Parathyroid adenoma (tissue), 2 donors: ENCODE results near the gene CAMKK2.

ENCODE experiments used
- H2AFZ ChIP-seq: fragments of 300-600 bp; sonication (generic); one replicate; pipeline ENCODE4 v1.7.0; 2017; ENCODE audit warnings: antibody characterized with exemption, mild to moderate bottlenecking
- H3K27ac ChIP-seq: fragments of 300-600 bp; sonication (generic); one replicate; pipeline ENCODE4 v1.7.0; 2017
- H3K27me3 ChIP-seq: fragments of 300-600 bp; sonication (generic); one replicate; pipeline ENCODE4 v1.7.0; 2017; ENCODE audit warnings: low read length; ENCODE audit not compliant: control insufficient read depth, insufficient read depth
- H3K36me3 ChIP-seq: fragments of 300-600 bp; sonication (generic); one replicate; pipeline ENCODE4 v1.7.0; 2017; ENCODE audit warnings: low read length; ENCODE audit not compliant: control insufficient read depth, insufficient read depth
- H3K4me1 ChIP-seq: fragments of 300-600 bp; sonication (generic); one replicate; pipeline ENCODE4 v1.7.0; 2017; ENCODE audit warnings: control low read depth
- H3K4me2 ChIP-seq: fragments of 300-600 bp; sonication (generic); one replicate; pipeline ENCODE4 v1.7.0; 2017; ENCODE audit warnings: low read length
- H3K4me3 ChIP-seq: fragments of 300-600 bp; sonication (generic); one replicate; pipeline ENCODE4 v1.7.0; 2017; ENCODE audit warnings: low read depth, low read length
- H3K79me2 ChIP-seq: fragments of 300-600 bp; sonication (generic); one replicate; pipeline ENCODE4 v1.7.0; 2017; ENCODE audit warnings: control low read depth
- H3K9ac ChIP-seq: fragments of 300-600 bp; sonication (generic); one replicate; pipeline ENCODE4 v1.7.0; 2017; ENCODE audit warnings: mild to moderate bottlenecking
- H3K9me3 ChIP-seq: fragments of 300-600 bp; sonication (generic); one replicate; pipeline ENCODE4 v1.7.0; 2017; ENCODE audit warnings: low read length; ENCODE audit not compliant: control insufficient read depth
- TF ChIP-seq, protein P1 (sequence below): fragments of 300-600 bp; sonication (generic); IDR thresholded peaks from one replicate; pipeline ENCODE4 v1.7.0; 2017; ENCODE audit warnings: antibody characterized with exemption, mild to moderate bottlenecking
- donor health status: primary hyperparathyroidism.

Gene CAMKK2

DNA sequence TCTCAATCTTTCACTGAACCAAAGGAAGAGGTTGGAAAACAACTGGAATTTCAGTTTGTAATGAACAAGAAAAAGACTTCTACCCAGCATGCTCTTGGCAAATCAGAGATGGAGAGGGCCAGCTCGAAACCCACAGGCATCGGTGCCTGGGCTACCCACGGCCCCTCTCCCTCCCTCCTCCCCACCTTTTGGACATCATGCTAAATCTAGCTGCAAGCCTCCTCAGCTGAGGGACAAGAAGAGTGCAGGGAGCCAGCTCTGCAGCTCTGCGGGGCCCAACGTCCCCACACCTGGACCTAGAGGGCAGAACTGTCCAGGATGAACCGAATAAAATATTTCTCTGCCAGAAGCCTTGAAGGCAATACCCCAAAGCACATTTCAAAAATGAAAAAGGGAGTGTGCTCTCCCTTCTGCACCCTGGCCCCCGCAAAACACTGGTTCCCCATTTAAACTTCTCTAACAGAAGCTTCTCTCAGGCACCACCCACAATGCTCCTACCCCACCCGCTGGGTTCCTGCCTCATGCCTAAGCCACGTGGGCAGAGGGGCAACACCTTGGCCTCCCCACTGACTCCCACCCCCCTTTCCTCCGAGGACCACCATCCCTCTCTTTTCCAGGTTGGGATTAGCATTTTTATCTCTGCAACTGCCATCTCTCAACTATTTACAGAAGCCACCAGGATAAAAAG is 8.2 kb downstream of the CAMKK2 start:
- H3K4me2 ChIP-seq, result no peak overlapping the region
- no peaks in the 10 kb centered on the region for H3K9me3 ChIP-seq
- peaks cover 17% of the 10 kb centered on the region for H3K79me2 ChIP-seq
- no peaks in the 10 kb centered on the region for H3K27me3 ChIP-seq
- H3K4me1 ChIP-seq, result no peaks in the 10 kb centered on the region
- no peak overlapping the region for H3K4me3 ChIP-seq
- no peaks in the 10 kb centered on the region for H3K36me3 ChIP-seq
- TF ChIP-seq, protein P1, sequence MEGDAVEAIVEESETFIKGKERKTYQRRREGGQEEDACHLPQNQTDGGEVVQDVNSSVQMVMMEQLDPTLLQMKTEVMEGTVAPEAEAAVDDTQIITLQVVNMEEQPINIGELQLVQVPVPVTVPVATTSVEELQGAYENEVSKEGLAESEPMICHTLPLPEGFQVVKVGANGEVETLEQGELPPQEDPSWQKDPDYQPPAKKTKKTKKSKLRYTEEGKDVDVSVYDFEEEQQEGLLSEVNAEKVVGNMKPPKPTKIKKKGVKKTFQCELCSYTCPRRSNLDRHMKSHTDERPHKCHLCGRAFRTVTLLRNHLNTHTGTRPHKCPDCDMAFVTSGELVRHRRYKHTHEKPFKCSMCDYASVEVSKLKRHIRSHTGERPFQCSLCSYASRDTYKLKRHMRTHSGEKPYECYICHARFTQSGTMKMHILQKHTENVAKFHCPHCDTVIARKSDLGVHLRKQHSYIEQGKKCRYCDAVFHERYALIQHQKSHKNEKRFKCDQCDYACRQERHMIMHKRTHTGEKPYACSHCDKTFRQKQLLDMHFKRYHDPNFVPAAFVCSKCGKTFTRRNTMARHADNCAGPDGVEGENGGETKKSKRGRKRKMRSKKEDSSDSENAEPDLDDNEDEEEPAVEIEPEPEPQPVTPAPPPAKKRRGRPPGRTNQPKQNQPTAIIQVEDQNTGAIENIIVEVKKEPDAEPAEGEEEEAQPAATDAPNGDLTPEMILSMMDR, result no peak
- no peak overlapping the region for H2AFZ ChIP-seq
- H3K27ac ChIP-seq, result no peak overlapping the region
- H3K9ac ChIP-seq, result no peak overlapping the region

DNA sequence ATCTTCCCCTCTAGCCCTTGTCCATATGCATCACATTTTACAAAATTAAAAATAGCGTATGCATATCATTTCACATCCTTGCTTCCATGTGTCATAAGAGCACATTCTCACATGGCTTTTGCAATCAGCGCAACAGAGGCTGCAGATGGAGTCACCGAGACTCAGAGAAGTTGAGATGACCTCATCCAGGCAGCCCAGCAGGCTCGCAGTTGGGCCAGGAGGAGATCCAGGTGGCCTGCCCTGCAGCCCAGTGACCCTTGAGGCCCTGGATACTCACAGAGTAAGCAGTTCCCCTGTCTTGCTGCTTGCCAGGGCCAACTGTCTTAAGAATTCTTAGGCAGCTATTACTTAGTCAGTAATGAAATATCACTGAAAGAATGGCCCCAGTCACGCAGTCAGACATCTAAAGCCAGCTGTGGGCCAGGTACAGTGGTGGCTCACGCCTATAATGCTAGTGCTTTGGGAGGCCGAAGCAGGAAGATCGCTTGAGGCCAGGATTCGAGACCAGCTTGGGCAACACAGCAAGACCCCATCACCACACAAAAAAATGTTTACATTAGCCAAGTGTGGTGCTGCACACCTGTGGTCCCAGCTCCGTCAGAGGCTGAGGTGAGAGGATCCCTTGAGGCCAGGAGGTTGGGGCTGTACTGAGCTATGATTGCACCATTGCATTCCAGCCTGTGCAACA is 9.1 kb downstream of the CAMKK2 start:
- H3K36me3 ChIP-seq, result no peaks in the 10 kb centered on the region
- H3K4me1 ChIP-seq, result no peaks in the 10 kb centered on the region
- no peak overlapping the region for H3K27ac ChIP-seq
- peaks cover 17% of the 10 kb centered on the region for H3K79me2 ChIP-seq
- H3K27me3 ChIP-seq, result no peaks in the 10 kb centered on the region
- H3K9ac ChIP-seq, result no peak overlapping the region
- no peak overlapping the region for H3K4me3 ChIP-seq
- TF ChIP-seq, protein P1, result no peak
- no peaks in the 10 kb centered on the region for H3K9me3 ChIP-seq
- no peak overlapping the region for H2AFZ ChIP-seq
- no peak overlapping the region for H3K4me2 ChIP-seq

DNA sequence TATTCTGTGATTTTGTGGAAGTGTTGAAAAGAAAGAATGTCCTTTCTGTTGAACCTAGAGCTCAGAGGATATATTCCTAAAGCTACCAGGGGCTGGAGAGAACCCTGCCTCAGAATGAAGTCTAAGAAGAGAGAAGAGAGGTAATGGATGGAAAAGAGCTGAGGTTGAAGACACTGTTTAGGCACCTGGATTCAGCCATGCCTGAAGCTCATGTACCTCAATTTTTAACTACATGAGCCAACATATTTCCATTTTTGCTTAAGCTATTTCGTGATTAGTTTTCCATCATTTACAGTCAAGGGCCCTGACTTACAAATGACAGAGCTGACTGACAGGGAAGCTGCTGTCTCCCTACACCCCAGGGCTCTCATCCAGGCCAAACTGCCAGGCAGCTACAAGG is 10.7 kb downstream of the CAMKK2 start:
- H3K27ac ChIP-seq, result no peak overlapping the region
- H3K9ac ChIP-seq, result no peak overlapping the region
- H3K79me2 ChIP-seq, result peaks cover 22% of the 10 kb centered on the region
- no peak overlapping the region for H2AFZ ChIP-seq
- no peaks in the 10 kb centered on the region for H3K36me3 ChIP-seq
- no peaks in the 10 kb centered on the region for H3K4me1 ChIP-seq
- H3K4me2 ChIP-seq, result no peak overlapping the region
- no peaks in the 10 kb centered on the region for H3K9me3 ChIP-seq
- no peaks in the 10 kb centered on the region for H3K27me3 ChIP-seq
- TF ChIP-seq, protein P1, result no peak
- no peak overlapping the region for H3K4me3 ChIP-seq

DNA sequence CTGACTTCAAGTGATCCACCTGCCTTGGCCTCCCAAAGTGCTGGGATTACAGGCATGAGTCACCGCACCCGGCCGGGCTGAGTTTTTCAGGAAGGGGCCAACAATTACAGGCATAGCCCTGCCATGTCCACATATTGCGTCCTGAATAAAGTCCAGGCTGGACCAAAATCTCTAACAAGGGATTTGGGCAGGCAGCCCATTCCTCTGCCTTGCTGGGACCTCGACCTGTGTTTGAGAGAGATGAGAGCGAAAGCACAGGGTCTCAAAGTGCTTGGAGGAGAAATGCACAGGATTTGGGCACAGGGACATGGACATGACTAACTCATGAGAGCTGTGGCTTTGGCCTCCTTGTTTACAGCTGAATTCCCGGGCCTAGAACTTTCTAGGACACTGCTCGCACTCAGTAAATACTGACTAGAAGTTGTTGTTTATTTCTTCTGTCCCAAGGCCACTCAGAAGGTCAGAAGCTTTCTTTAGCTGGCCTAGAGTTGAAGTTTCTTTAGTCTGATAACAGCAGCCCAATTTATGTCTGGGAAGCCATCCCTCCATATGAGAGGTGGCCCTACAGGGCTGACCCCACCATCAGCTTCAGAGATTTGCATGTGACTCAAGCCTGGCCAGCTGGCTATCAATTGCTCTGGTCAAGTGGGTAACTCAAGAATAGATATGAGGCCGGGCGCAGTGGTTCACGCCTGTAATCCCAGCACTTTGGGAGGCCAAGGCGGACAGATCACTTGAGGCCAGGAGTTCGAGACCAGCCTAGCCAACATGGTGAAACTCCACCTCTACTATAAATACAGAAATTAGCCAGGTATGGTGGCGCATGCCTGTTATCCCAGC is 11.7 kb downstream of the CAMKK2 start:
- no peaks in the 10 kb centered on the region for H3K4me1 ChIP-seq
- no peak overlapping the region for H3K27ac ChIP-seq
- no peaks in the 10 kb centered on the region for H3K27me3 ChIP-seq
- no peaks in the 10 kb centered on the region for H3K9me3 ChIP-seq
- H3K9ac ChIP-seq, result no peak overlapping the region
- no peaks in the 10 kb centered on the region for H3K36me3 ChIP-seq
- no peak overlapping the region for H3K4me2 ChIP-seq
- no peak overlapping the region for H3K4me3 ChIP-seq
- no peak overlapping the region for H2AFZ ChIP-seq
- peaks cover 22% of the 10 kb centered on the region for H3K79me2 ChIP-seq
- TF ChIP-seq, protein P1, result no peak
